Measurements from ENCODE around the gene SYNJ1. TPM values are rescaled to one million over a fixed set of nuclear protein-coding genes. Genes with fewer than 3 reads are reported as not detected.

SYNJ1 gene
- total RNA-seq, 1 experiment from 2014 or later = 10.5 TPM

DNA sequence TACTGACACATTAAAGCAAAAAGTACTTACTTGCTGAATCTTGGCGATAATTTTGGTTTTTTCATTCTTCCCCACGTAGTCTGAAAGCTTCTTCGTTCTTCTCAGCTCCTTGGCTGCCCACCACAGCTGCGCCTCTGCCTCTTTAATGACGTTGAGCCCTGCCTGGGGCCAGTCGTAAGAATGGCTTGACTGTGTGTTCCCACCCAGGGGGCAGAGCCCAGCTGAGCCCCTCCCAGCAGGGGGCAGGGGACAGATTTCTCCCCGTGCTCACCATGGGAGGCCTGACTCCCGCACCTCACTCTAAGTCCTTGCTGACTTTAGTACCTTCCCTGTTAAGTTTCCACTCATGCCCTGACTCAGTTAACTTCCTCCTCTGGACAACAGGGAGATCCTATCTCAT lies 124.7 kb downstream of the SYNJ1 start:
- H3K36me3 ChIP-seq (ENCODE audit: control insufficient read depth, insufficient read depth, low read length) = peaks cover 12% of the 10 kb centered on the region
- no peak overlapping the region for H3K27ac ChIP-seq (ENCODE audit: low read length)
- BruUV-seq (replicated peaks) = no TSS peak
- TF ChIP-seq POLR2AphosphoS5 (IDR thresholded peaks at IDR 0.05; ENCODE audit: low read depth, low read length) (no peak), TCF7L2 (IDR thresholded peaks at IDR 0.05; ENCODE audit: low read depth, low read length) (no peak), SIN3A (IDR thresholded peaks at IDR 0.05; ENCODE audit: borderline replicate concordance, insufficient read depth, low read depth, low read length) (no peak)
- TF ChIP-seq, protein P1, sequence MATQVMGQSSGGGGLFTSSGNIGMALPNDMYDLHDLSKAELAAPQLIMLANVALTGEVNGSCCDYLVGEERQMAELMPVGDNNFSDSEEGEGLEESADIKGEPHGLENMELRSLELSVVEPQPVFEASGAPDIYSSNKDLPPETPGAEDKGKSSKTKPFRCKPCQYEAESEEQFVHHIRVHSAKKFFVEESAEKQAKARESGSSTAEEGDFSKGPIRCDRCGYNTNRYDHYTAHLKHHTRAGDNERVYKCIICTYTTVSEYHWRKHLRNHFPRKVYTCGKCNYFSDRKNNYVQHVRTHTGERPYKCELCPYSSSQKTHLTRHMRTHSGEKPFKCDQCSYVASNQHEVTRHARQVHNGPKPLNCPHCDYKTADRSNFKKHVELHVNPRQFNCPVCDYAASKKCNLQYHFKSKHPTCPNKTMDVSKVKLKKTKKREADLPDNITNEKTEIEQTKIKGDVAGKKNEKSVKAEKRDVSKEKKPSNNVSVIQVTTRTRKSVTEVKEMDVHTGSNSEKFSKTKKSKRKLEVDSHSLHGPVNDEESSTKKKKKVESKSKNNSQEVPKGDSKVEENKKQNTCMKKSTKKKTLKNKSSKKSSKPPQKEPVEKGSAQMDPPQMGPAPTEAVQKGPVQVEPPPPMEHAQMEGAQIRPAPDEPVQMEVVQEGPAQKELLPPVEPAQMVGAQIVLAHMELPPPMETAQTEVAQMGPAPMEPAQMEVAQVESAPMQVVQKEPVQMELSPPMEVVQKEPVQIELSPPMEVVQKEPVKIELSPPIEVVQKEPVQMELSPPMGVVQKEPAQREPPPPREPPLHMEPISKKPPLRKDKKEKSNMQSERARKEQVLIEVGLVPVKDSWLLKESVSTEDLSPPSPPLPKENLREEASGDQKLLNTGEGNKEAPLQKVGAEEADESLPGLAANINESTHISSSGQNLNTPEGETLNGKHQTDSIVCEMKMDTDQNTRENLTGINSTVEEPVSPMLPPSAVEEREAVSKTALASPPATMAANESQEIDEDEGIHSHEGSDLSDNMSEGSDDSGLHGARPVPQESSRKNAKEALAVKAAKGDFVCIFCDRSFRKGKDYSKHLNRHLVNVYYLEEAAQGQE (IDR thresholded peaks at IDR 0.05; ENCODE audit: insufficient read depth in 1 of 2, low read depth in 2 of 2, low read length in 1 of 2) = no peak
- TF ChIP-seq, protein P2, sequence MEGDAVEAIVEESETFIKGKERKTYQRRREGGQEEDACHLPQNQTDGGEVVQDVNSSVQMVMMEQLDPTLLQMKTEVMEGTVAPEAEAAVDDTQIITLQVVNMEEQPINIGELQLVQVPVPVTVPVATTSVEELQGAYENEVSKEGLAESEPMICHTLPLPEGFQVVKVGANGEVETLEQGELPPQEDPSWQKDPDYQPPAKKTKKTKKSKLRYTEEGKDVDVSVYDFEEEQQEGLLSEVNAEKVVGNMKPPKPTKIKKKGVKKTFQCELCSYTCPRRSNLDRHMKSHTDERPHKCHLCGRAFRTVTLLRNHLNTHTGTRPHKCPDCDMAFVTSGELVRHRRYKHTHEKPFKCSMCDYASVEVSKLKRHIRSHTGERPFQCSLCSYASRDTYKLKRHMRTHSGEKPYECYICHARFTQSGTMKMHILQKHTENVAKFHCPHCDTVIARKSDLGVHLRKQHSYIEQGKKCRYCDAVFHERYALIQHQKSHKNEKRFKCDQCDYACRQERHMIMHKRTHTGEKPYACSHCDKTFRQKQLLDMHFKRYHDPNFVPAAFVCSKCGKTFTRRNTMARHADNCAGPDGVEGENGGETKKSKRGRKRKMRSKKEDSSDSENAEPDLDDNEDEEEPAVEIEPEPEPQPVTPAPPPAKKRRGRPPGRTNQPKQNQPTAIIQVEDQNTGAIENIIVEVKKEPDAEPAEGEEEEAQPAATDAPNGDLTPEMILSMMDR (IDR thresholded peaks at IDR 0.05) = no peak
- DNase-seq (ENCODE audit: low read depth, low spot score) = no peak
- ATAC-seq = no peak
- no peaks in the 10 kb centered on the region for H3K27me3 ChIP-seq (ENCODE audit: control insufficient read depth, insufficient read depth, low read length)
- no peaks in the 10 kb centered on the region for H3K9me3 ChIP-seq (ENCODE audit: control insufficient read depth, insufficient read depth, low read depth, low read length)
- intact Hi-C loops (cut with micrococcal nuclease; ENCODE audit: unreplicated experiment) (no loop called here), in situ Hi-C loops (cut with HindIII; ENCODE audit: low pct_unique_long_range_greater_than_20kb, low sequenced_read_pairs) (no loop called here)
- H3K4me1 ChIP-seq (ENCODE audit: control insufficient read depth, insufficient read depth, low read length) = no peaks in the 10 kb centered on the region
- H3K4me3 ChIP-seq (ENCODE audit: low read depth in 2 of 2, low read length in 2 of 2) = no peak overlapping the region
- ChIA-PET CTCF (no interaction called here), POLR2A (no interaction called here)

DNA sequence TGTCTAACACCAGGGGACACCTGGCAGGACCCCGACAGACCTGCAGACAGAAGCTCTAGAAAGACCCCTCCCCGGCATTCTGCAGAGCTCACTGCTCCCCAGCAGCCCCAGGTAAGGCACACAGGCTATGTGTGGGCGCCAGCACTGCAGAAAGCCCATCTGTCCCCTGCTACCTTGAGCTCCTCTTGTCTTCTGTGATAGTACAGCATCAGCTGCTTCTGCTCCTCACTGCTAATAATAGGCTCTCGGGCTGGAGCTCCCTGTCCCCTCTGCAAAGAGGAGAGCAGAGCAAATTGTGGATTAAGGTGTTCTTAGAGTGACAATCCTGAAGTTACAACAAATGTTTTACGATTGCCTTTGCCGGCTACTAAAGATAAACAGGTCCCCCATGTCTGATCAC lies 125.7 kb downstream of the SYNJ1 start:
- Histone ChIP-seq H3K4me1 (ENCODE audit: control insufficient read depth, insufficient read depth, low read length) (peaks cover 2% of the 10 kb centered on the region; the same call in 1 of the 2 replicates), H3K9me3 (ENCODE audit: control insufficient read depth, insufficient read depth, low read depth, low read length) (no peaks in the 10 kb centered on the region), H3K27me3 (ENCODE audit: control insufficient read depth, insufficient read depth, low read length) (no peaks in the 10 kb centered on the region), H3K27ac (ENCODE audit: low read length) (no peak overlapping the region), H3K36me3 (ENCODE audit: control insufficient read depth, insufficient read depth, low read length) (peaks cover 9% of the 10 kb centered on the region), H3K4me3 (ENCODE audit: low read depth in 2 of 2, low read length in 2 of 2) (no peak overlapping the region)
- no TSS peak for BruUV-seq (replicated peaks)
- ChIA-PET POLR2A (no interaction called here), CTCF (interaction anchor here (0.6 to 1.2 kb wide), 2 partner anchors 157 to 210 kb away, joined by 3 to 4 read pairs; no protein-coding TSS in a partner anchor)
- TF ChIP-seq TCF7L2 (IDR thresholded peaks at IDR 0.05; ENCODE audit: low read depth, low read length) = no peak
- TF ChIP-seq POLR2AphosphoS5 (IDR thresholded peaks at IDR 0.05; ENCODE audit: low read depth, low read length) = no peak
- no peak for TF ChIP-seq SIN3A (IDR thresholded peaks at IDR 0.05; ENCODE audit: borderline replicate concordance, insufficient read depth, low read depth, low read length)
- TF ChIP-seq, protein P1 (IDR thresholded peaks at IDR 0.05; ENCODE audit: insufficient read depth in 1 of 2, low read depth in 2 of 2, low read length in 1 of 2) = no peak
- TF ChIP-seq, protein P2 (IDR thresholded peaks at IDR 0.05) = no peak
- ATAC-seq (peak; percentile 50; the same call in 1 of the 2 replicates), DNase-seq (ENCODE audit: low read depth, low spot score) (no peak)
- in situ Hi-C loops (cut with HindIII; ENCODE audit: low pct_unique_long_range_greater_than_20kb, low sequenced_read_pairs) = no loop called here
- intact Hi-C loops (cut with micrococcal nuclease; ENCODE audit: unreplicated experiment) = no loop called here
